ENCODE data around the gene LTF. TPM values are rescaled to one million over a fixed set of nuclear protein-coding genes. Genes with fewer than 3 reads are reported as not detected.

LTF gene
- total RNA-seq, 1 donor from 2014 or later, result not detected

GRCh38 chr3:46501702-46502101 lies 37.0 kb upstream of the LTF start:
- no peak overlapping the region for H3K9ac ChIP-seq (ENCODE audit: low read length)
- H2AFZ ChIP-seq (ENCODE audit: low read depth, low read length), result no peak overlapping the region
- H3K36me3 ChIP-seq (ENCODE audit: insufficient read depth, low read length), result no peaks in the 10 kb centered on the region
- Mint-ChIP-seq H3K27ac (ENCODE audit: unreplicated experiment) (no peak overlapping the region), H3K4me1 (ENCODE audit: low read depth, unreplicated experiment) (peaks cover 24% of the 10 kb centered on the region), H3K4me3 (ENCODE audit: unreplicated experiment) (no peak overlapping the region), H3K27me3 (ENCODE audit: low read depth, unreplicated experiment) (peaks cover 9% of the 10 kb centered on the region), H3K9me3 (ENCODE audit: unreplicated experiment) (peaks cover 2% of the 10 kb centered on the region), H3K36me3 (ENCODE audit: low read depth, unreplicated experiment) (peaks cover 2% of the 10 kb centered on the region)
- H3K27ac ChIP-seq (ENCODE audit: low read depth, low read length), result no peak overlapping the region
- H4K20me1 ChIP-seq (ENCODE audit: insufficient read depth, low read length), result no peaks in the 10 kb centered on the region
- no peak overlapping the region for H3K4me3 ChIP-seq (ENCODE audit: insufficient read depth, low read depth, low read length)
- FAIRE-seq (no peak), DNase-seq (ENCODE audit: low read depth) (peak; percentile 33)
- H3K4me2 ChIP-seq (ENCODE audit: low read length), result no peak overlapping the region
- TF ChIP-seq EZH2 (IDR thresholded peaks at IDR 0.05; ENCODE audit: insufficient read depth, low read length) (no peak), CTCF (IDR thresholded peaks at IDR 0.05; ENCODE audit: insufficient read depth, low read depth, low read length) (no peak)
- peaks cover 21% of the 10 kb centered on the region for H3K4me1 ChIP-seq (ENCODE audit: insufficient read depth, low read length)
- H3K9me3 ChIP-seq (ENCODE audit: insufficient read depth, low read depth, low read length), result no peaks in the 10 kb centered on the region
- no peaks in the 10 kb centered on the region for H3K79me2 ChIP-seq (ENCODE audit: insufficient read depth, low read length)
- no peaks in the 10 kb centered on the region for H3K27me3 ChIP-seq (ENCODE audit: insufficient read depth, low read length)

- peak overlapping the region; percentile 69 for H3K4me2 ChIP-seq (ENCODE audit: low read length)
- H3K9ac ChIP-seq (ENCODE audit: low read length), result peak overlapping the region; percentile 24
- TF ChIP-seq EZH2 (IDR thresholded peaks at IDR 0.05; ENCODE audit: insufficient read depth, low read length) (no peak), CTCF (IDR thresholded peaks at IDR 0.05; ENCODE audit: insufficient read depth, low read depth, low read length) (no peak)
- H3K4me3 ChIP-seq (ENCODE audit: insufficient read depth, low read depth, low read length), result no peak overlapping the region
- peaks cover 2% of the 10 kb centered on the region for H3K9me3 Mint-ChIP-seq (ENCODE audit: unreplicated experiment)
- peaks cover 31% of the 10 kb centered on the region for H3K4me1 Mint-ChIP-seq (ENCODE audit: low read depth, unreplicated experiment)
- FAIRE-seq (peak; percentile 92), DNase-seq (ENCODE audit: low read depth) (peak; percentile 93)
- peak overlapping the region; percentile 23 for H3K27ac ChIP-seq (ENCODE audit: low read depth, low read length)
- no peaks in the 10 kb centered on the region for H3K9me3 ChIP-seq (ENCODE audit: insufficient read depth, low read depth, low read length)
- H3K27me3 Mint-ChIP-seq (ENCODE audit: low read depth, unreplicated experiment), result peaks cover 8% of the 10 kb centered on the region
- H3K4me3 Mint-ChIP-seq (ENCODE audit: unreplicated experiment), result peak overlapping the region; percentile 8
- no peaks in the 10 kb centered on the region for H4K20me1 ChIP-seq (ENCODE audit: insufficient read depth, low read length)
- H3K36me3 ChIP-seq (ENCODE audit: insufficient read depth, low read length), result no peaks in the 10 kb centered on the region
- no peaks in the 10 kb centered on the region for H3K27me3 ChIP-seq (ENCODE audit: insufficient read depth, low read length)
- H3K36me3 Mint-ChIP-seq (ENCODE audit: low read depth, unreplicated experiment), result peaks cover 2% of the 10 kb centered on the region
- H3K79me2 ChIP-seq (ENCODE audit: insufficient read depth, low read length), result no peaks in the 10 kb centered on the region
- peak overlapping the region; percentile 21 for H3K27ac Mint-ChIP-seq (ENCODE audit: unreplicated experiment)
- H2AFZ ChIP-seq (ENCODE audit: low read depth, low read length), result no peak overlapping the region
- peaks cover 26% of the 10 kb centered on the region for H3K4me1 ChIP-seq (ENCODE audit: insufficient read depth, low read length)
These were observed 36.2 kb upstream of the LTF start for GRCh38 chr3:46500656-46501635.

Measured in astrocyte (in vitro differentiated cells and primary cell).